DND-41 (cell line): ENCODE data around the gene SPDYE4.

Source experiments
- ATAC-seq: fragments of 200-7000 bp; cut with Tn5 transposase; 3 replicates; pipeline ENCODE4 v1.9.1; 2021; ENCODE audit warnings: low read depth; ENCODE audit not compliant: insufficient read depth
- DNase-seq: peaks from one replicate; pipeline ENCODE4 v3.0.0-alpha.2; 2020
- H2AFZ ChIP-seq: 2 replicates; pipeline ENCODE4 v1.6.0; 2012; ENCODE audit warnings: low read depth, low read length
- H3K27ac ChIP-seq: 2 replicates; pipeline ENCODE4 v1.5.1; 2012; ENCODE audit warnings: low read length, inconsistent platforms
- H3K27me3 ChIP-seq: fragments of 200-600 bp; sonication (generic); 2 replicates; pipeline ENCODE4 v1.6.0; 2012; ENCODE audit warnings: low read length, mild to moderate bottlenecking, inconsistent platforms; ENCODE audit not compliant: insufficient read depth, poor library complexity
- H3K36me3 ChIP-seq: 2 replicates; pipeline ENCODE4 v1.5.1; 2012; ENCODE audit warnings: low read length, inconsistent platforms; ENCODE audit not compliant: insufficient read depth
- H3K4me1 ChIP-seq: 2 replicates; pipeline ENCODE4 v1.5.1; 2012; ENCODE audit warnings: mild to moderate bottlenecking, low read length; ENCODE audit not compliant: insufficient read depth
- H3K4me2 ChIP-seq: 2 replicates; pipeline ENCODE4 v1.6.0; 2012; ENCODE audit warnings: mild to moderate bottlenecking, moderate library complexity, low read length, inconsistent platforms; ENCODE audit not compliant: insufficient read depth
- H3K4me3 ChIP-seq, 2 experiments: fragments of 200-600 bp in 1 of 2; shearing (Covaris generic) in 1 of 2; 2 replicates each; pipeline ENCODE4 v1.5.1; 2012 to 2016; ENCODE audit warnings: inconsistent platforms in 2 of 2, low read length in 2 of 2, mild to moderate bottlenecking in 2 of 2, low read depth in 1 of 2, moderate library complexity in 1 of 2
- H3K79me2 ChIP-seq: 2 replicates; pipeline ENCODE4 v1.6.0; 2012; ENCODE audit warnings: low read length, inconsistent platforms; ENCODE audit not compliant: insufficient read depth
- H3K9ac ChIP-seq: 2 replicates; pipeline ENCODE4 v1.6.0; 2012; ENCODE audit warnings: low read depth, mild to moderate bottlenecking, inconsistent platforms, low read length, moderate library complexity
- H3K9me3 ChIP-seq: 2 replicates; pipeline ENCODE4 v1.5.1; 2012; ENCODE audit warnings: low read length, moderate library complexity, mild to moderate bottlenecking, inconsistent platforms; ENCODE audit not compliant: insufficient read depth, severe bottlenecking
- H4K20me1 ChIP-seq: 2 replicates; pipeline ENCODE4 v1.6.0; 2012; ENCODE audit warnings: low read length; ENCODE audit not compliant: insufficient read depth
- CTCF ChIP-seq: IDR thresholded peaks from 2 replicates; pipeline ENCODE4 v1.5.1; 2012; ENCODE audit warnings: borderline replicate concordance, low read length, moderate library complexity, mild to moderate bottlenecking; ENCODE audit not compliant: poor library complexity, severe bottlenecking; ENCODE audit errors: extremely low read depth
- EZH2 ChIP-seq: IDR thresholded peaks from 3 replicates; pipeline ENCODE4 v1.6.1; 2012; ENCODE audit warnings: borderline replicate concordance, low read depth, mild to moderate bottlenecking, moderate library complexity, low read length, inconsistent platforms; ENCODE audit not compliant: severe bottlenecking

Gene SPDYE4

DNA sequence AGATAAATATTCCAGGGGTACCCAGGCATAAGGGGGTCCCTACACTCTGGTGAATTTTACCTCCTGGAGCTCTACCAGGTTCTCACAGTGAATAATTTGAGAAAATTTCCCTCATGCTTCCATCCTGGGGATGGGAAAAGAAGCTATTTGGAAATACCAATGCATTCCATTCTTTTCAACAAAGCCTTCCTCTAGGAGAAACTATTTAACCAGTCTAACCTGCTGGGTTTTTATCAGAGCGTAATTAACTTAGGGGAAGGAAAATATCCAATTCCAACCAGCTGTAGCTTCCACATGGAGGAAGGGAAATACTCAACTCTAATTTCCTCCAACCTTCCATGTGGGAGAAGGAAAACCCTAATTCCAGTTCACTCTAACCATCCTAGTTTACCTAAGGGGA lies 23.8 kb upstream of the SPDYE4 start:
- no peaks in the 10 kb centered on the region for H4K20me1 ChIP-seq
- TF ChIP-seq CTCF (no peak), EZH2 (no peak)
- no peaks in the 10 kb centered on the region for H3K27me3 ChIP-seq
- H3K79me2 ChIP-seq: no peaks in the 10 kb centered on the region
- H3K4me2 ChIP-seq: no peak overlapping the region
- no peak overlapping the region for H3K9ac ChIP-seq
- no peak overlapping the region for H3K27ac ChIP-seq
- H2AFZ ChIP-seq: no peak overlapping the region
- no peak for DNase-seq
- ATAC-seq: no peak
- H3K36me3 ChIP-seq: no peaks in the 10 kb centered on the region
- no peaks in the 10 kb centered on the region; the same call in 1 of the 2 replicates for H3K4me1 ChIP-seq
- no peaks in the 10 kb centered on the region for H3K9me3 ChIP-seq
- no peak overlapping the region for H3K4me3 ChIP-seq

GRCh38 chr17:8781776-8782175 lies 23.4 kb upstream of the SPDYE4 start:
- Histone ChIP-seq H3K79me2 (no peaks in the 10 kb centered on the region), H3K4me1 (no peaks in the 10 kb centered on the region; the same call in 1 of the 2 replicates), H3K27me3 (no peaks in the 10 kb centered on the region), H3K4me3 (no peak overlapping the region), H3K36me3 (no peaks in the 10 kb centered on the region), H3K4me2 (no peak overlapping the region), H2AFZ (no peak overlapping the region), H4K20me1 (no peaks in the 10 kb centered on the region), H3K9me3 (no peaks in the 10 kb centered on the region), H3K27ac (no peak overlapping the region), H3K9ac (no peak overlapping the region)
- no peak for TF ChIP-seq CTCF
- TF ChIP-seq EZH2: no peak
- ATAC-seq (no peak), DNase-seq (no peak)

- H3K36me3 ChIP-seq: no peaks in the 10 kb centered on the region
- no peak overlapping the region for H3K4me3 ChIP-seq
- H3K79me2 ChIP-seq: no peaks in the 10 kb centered on the region
- no peaks in the 10 kb centered on the region for H3K4me1 ChIP-seq
- no peaks in the 10 kb centered on the region for H3K27me3 ChIP-seq
- H4K20me1 ChIP-seq: no peaks in the 10 kb centered on the region
- no peak overlapping the region for H2AFZ ChIP-seq
- H3K9ac ChIP-seq: no peak overlapping the region
- H3K27ac ChIP-seq: no peak overlapping the region
- ATAC-seq (no peak), DNase-seq (no peak)
- no peak overlapping the region for H3K4me2 ChIP-seq
- no peak for TF ChIP-seq CTCF
- no peak for TF ChIP-seq EZH2
- peaks cover 3% of the 10 kb centered on the region for H3K9me3 ChIP-seq
These were observed 18.5 kb upstream of the SPDYE4 start for GRCh38 chr17:8776881-8777280.

- no peak for DNase-seq
- peaks cover 3% of the 10 kb centered on the region for H3K9me3 ChIP-seq
- no peaks in the 10 kb centered on the region for H3K79me2 ChIP-seq
- no peak overlapping the region for H3K4me2 ChIP-seq
- TF ChIP-seq CTCF (no peak), EZH2 (no peak)
- no peak overlapping the region for H3K4me3 ChIP-seq
- no peak overlapping the region for H3K27ac ChIP-seq
- H3K9ac ChIP-seq: no peak overlapping the region
- H4K20me1 ChIP-seq: no peaks in the 10 kb centered on the region
- no peak overlapping the region for H2AFZ ChIP-seq
- ATAC-seq: no peak
- H3K36me3 ChIP-seq: no peaks in the 10 kb centered on the region
- H3K4me1 ChIP-seq: no peaks in the 10 kb centered on the region
- H3K27me3 ChIP-seq: no peaks in the 10 kb centered on the region
These were observed 17.9 kb upstream of the SPDYE4 start for GRCh38 chr17:8776248-8776647.
